DND-41 (cell line): ENCODE measurements around the gene ELMOD1.

ENCODE experiments used
- ATAC-seq: fragments of 200-7000 bp; cut with Tn5 transposase; 3 replicates; pipeline ENCODE4 v1.9.1; 2021; ENCODE audit warnings: low read depth; ENCODE audit not compliant: insufficient read depth
- DNase-seq: peaks from one replicate; pipeline ENCODE4 v3.0.0-alpha.2; 2020
- H2AFZ ChIP-seq: 2 replicates; pipeline ENCODE4 v1.6.0; 2012; ENCODE audit warnings: low read depth, low read length
- H3K27ac ChIP-seq: 2 replicates; pipeline ENCODE4 v1.5.1; 2012; ENCODE audit warnings: low read length, inconsistent platforms
- H3K27me3 ChIP-seq: fragments of 200-600 bp; sonication (generic); 2 replicates; pipeline ENCODE4 v1.6.0; 2012; ENCODE audit warnings: low read length, mild to moderate bottlenecking, inconsistent platforms; ENCODE audit not compliant: insufficient read depth, poor library complexity
- H3K36me3 ChIP-seq: 2 replicates; pipeline ENCODE4 v1.5.1; 2012; ENCODE audit warnings: low read length, inconsistent platforms; ENCODE audit not compliant: insufficient read depth
- H3K4me1 ChIP-seq: 2 replicates; pipeline ENCODE4 v1.5.1; 2012; ENCODE audit warnings: mild to moderate bottlenecking, low read length; ENCODE audit not compliant: insufficient read depth
- H3K4me2 ChIP-seq: 2 replicates; pipeline ENCODE4 v1.6.0; 2012; ENCODE audit warnings: mild to moderate bottlenecking, moderate library complexity, low read length, inconsistent platforms; ENCODE audit not compliant: insufficient read depth
- H3K4me3 ChIP-seq, 2 experiments: fragments of 200-600 bp in 1 of 2; shearing (Covaris generic) in 1 of 2; 2 replicates each; pipeline ENCODE4 v1.5.1; 2012 to 2016; ENCODE audit warnings: inconsistent platforms in 2 of 2, low read length in 2 of 2, mild to moderate bottlenecking in 2 of 2, low read depth in 1 of 2, moderate library complexity in 1 of 2
- H3K79me2 ChIP-seq: 2 replicates; pipeline ENCODE4 v1.6.0; 2012; ENCODE audit warnings: low read length, inconsistent platforms; ENCODE audit not compliant: insufficient read depth
- H3K9ac ChIP-seq: 2 replicates; pipeline ENCODE4 v1.6.0; 2012; ENCODE audit warnings: low read depth, mild to moderate bottlenecking, inconsistent platforms, low read length, moderate library complexity
- H3K9me3 ChIP-seq: 2 replicates; pipeline ENCODE4 v1.5.1; 2012; ENCODE audit warnings: low read length, moderate library complexity, mild to moderate bottlenecking, inconsistent platforms; ENCODE audit not compliant: insufficient read depth, severe bottlenecking
- H4K20me1 ChIP-seq: 2 replicates; pipeline ENCODE4 v1.6.0; 2012; ENCODE audit warnings: low read length; ENCODE audit not compliant: insufficient read depth
- CTCF ChIP-seq: IDR thresholded peaks from 2 replicates; pipeline ENCODE4 v1.5.1; 2012; ENCODE audit warnings: borderline replicate concordance, low read length, moderate library complexity, mild to moderate bottlenecking; ENCODE audit not compliant: poor library complexity, severe bottlenecking; ENCODE audit errors: extremely low read depth
- EZH2 ChIP-seq: IDR thresholded peaks from 3 replicates; pipeline ENCODE4 v1.6.1; 2012; ENCODE audit warnings: borderline replicate concordance, low read depth, mild to moderate bottlenecking, moderate library complexity, low read length, inconsistent platforms; ENCODE audit not compliant: severe bottlenecking

The ELMOD1 gene

DNA sequence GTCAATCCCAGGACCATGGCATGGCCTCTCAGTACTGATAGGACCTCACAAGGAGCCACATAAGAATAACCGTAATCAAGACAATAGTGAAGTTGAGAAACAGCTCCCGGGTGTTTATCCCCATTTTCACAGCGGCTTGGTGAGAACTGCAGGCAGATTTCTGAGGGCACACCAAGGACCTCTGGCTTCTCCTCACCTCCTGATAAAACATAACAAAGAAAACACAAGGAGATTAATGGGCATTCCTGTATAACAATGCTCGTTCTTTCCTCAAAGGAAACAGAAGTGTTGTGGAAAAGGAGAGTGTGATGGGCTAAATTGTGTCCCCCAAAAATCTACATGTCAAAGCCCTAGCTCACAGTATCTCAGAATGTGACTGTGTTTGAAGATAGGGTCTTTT is 116.9 kb downstream of the ELMOD1 start:
- peaks cover 5% of the 10 kb centered on the region for H3K27me3 ChIP-seq
- H2AFZ ChIP-seq: no peak overlapping the region
- DNase-seq (no peak), ATAC-seq (no peak)
- no peak overlapping the region for H3K27ac ChIP-seq
- H3K36me3 ChIP-seq: no peaks in the 10 kb centered on the region
- no peaks in the 10 kb centered on the region for H3K79me2 ChIP-seq
- H3K9ac ChIP-seq: no peak overlapping the region
- H3K9me3 ChIP-seq: no peaks in the 10 kb centered on the region
- TF ChIP-seq CTCF (no peak), EZH2 (no peak)
- H3K4me2 ChIP-seq: no peak overlapping the region
- H4K20me1 ChIP-seq: no peaks in the 10 kb centered on the region
- H3K4me3 ChIP-seq: no peak overlapping the region
- no peaks in the 10 kb centered on the region for H3K4me1 ChIP-seq

GRCh38 chr11:107708792-107709191 is 117.8 kb downstream of the ELMOD1 start:
- Histone ChIP-seq H3K36me3 (no peaks in the 10 kb centered on the region), H3K27ac (no peak overlapping the region), H2AFZ (no peak overlapping the region), H3K4me3 (no peak overlapping the region), H3K9me3 (no peaks in the 10 kb centered on the region), H3K27me3 (peaks cover 5% of the 10 kb centered on the region), H3K4me1 (no peaks in the 10 kb centered on the region), H3K9ac (no peak overlapping the region), H3K79me2 (no peaks in the 10 kb centered on the region), H3K4me2 (no peak overlapping the region), H4K20me1 (no peaks in the 10 kb centered on the region)
- no peak for ATAC-seq
- no peak for DNase-seq
- TF ChIP-seq EZH2: no peak
- no peak for TF ChIP-seq CTCF

- H2AFZ ChIP-seq: no peak overlapping the region
- no peaks in the 10 kb centered on the region for H3K79me2 ChIP-seq
- peaks cover 5% of the 10 kb centered on the region for H3K27me3 ChIP-seq
Measured at GRCh38 chr11:107710301-107710700, 119.4 kb downstream of the ELMOD1 start.

More at GRCh38 chr11:107710301-107710700, 119.4 kb downstream of the ELMOD1 start:
- no peak overlapping the region for H3K27ac ChIP-seq
- ATAC-seq (no peak), DNase-seq (no peak)
- H3K9ac ChIP-seq: no peak overlapping the region
- H3K4me1 ChIP-seq: no peaks in the 10 kb centered on the region
- no peaks in the 10 kb centered on the region for H4K20me1 ChIP-seq
- no peak overlapping the region for H3K4me2 ChIP-seq
- H3K9me3 ChIP-seq: no peaks in the 10 kb centered on the region
- H3K4me3 ChIP-seq: no peak overlapping the region
- no peak for TF ChIP-seq EZH2
- no peak for TF ChIP-seq CTCF
- no peaks in the 10 kb centered on the region for H3K36me3 ChIP-seq
